ENCODE data around the gene MED16.
A peak's percentile ranks its signal among the peaks of the same experiment; 100 is the strongest.

DNA sequence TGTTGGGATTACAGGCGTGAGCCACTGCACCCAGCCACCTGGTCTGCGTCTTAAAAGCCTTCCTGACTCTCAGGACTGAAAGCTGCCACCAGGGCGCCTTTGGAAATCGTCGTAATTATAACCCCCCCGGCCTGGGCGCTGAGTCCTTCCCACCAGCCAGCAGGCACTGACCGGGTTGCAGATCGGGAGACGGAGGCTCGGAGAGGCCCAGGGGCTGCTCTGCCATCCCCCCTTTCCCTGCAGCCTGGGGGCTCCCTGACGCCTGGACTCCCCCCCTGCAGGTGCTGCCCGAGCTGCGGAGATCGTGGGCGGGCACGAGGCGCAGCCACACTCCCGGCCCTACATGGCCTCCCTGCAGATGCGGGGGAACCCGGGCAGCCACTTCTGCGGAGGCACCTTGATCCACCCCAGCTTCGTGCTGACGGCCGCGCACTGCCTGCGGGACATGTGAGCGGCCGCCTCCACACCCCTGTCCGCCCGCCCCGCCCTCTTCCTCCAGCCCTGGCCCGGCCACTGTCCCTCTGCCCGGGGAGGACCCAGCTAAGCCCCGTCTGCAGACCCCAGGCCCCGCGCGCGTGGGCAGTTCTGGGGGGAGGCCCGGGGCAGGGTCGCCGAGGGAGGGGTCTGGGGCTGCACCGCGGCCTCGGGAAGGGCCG is 49.7 kb downstream of the MED16 start:
- peak; percentile 33; the same call in 1 of the 2 replicates for TF ChIP-seq GABPB1 (CRISPR knock-in tag; IDR thresholded peaks at IDR 0.05)
- no peak for TF ChIP-seq MYC (CRISPR knock-in tag; IDR thresholded peaks at IDR 0.05; ENCODE audit: borderline replicate concordance)
- no peak for TF ChIP-seq KAT2B (IDR thresholded peaks at IDR 0.05; ENCODE audit: borderline replicate concordance, low read depth, low read length)
- no peak for TF ChIP-seq RAD21 (CRISPR knock-in tag; IDR thresholded peaks at IDR 0.05)
- TF ChIP-seq, protein P1, sequence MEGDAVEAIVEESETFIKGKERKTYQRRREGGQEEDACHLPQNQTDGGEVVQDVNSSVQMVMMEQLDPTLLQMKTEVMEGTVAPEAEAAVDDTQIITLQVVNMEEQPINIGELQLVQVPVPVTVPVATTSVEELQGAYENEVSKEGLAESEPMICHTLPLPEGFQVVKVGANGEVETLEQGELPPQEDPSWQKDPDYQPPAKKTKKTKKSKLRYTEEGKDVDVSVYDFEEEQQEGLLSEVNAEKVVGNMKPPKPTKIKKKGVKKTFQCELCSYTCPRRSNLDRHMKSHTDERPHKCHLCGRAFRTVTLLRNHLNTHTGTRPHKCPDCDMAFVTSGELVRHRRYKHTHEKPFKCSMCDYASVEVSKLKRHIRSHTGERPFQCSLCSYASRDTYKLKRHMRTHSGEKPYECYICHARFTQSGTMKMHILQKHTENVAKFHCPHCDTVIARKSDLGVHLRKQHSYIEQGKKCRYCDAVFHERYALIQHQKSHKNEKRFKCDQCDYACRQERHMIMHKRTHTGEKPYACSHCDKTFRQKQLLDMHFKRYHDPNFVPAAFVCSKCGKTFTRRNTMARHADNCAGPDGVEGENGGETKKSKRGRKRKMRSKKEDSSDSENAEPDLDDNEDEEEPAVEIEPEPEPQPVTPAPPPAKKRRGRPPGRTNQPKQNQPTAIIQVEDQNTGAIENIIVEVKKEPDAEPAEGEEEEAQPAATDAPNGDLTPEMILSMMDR (CRISPR knock-in tag; IDR thresholded peaks at IDR 0.05) = no peak
- no peak for TF ChIP-seq RBFOX2 (IDR thresholded peaks at IDR 0.05; ENCODE audit: low read depth, low read length)
- TF ChIP-seq, protein P2, sequence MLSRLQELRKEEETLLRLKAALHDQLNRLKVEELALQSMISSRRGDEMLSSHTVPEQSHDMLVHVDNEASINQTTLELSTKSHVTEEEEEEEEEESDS (CRISPR knock-in tag; IDR thresholded peaks at IDR 0.05; ENCODE audit: borderline replicate concordance) = no peak
- TF ChIP-seq MAFK (conservative IDR thresholded peaks at IDR 0.05 in 1 of 2, IDR thresholded peaks at IDR 0.05 in 1 of 2; ENCODE audit: low read length in 2 of 2) = no peak
- TF ChIP-seq, protein P3, sequence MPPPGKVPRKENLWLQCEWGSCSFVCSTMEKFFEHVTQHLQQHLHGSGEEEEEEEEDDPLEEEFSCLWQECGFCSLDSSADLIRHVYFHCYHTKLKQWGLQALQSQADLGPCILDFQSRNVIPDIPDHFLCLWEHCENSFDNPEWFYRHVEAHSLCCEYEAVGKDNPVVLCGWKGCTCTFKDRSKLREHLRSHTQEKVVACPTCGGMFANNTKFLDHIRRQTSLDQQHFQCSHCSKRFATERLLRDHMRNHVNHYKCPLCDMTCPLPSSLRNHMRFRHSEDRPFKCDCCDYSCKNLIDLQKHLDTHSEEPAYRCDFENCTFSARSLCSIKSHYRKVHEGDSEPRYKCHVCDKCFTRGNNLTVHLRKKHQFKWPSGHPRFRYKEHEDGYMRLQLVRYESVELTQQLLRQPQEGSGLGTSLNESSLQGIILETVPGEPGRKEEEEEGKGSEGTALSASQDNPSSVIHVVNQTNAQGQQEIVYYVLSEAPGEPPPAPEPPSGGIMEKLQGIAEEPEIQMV (CRISPR knock-in tag; IDR thresholded peaks at IDR 0.05; ENCODE audit: low read depth) = no peak
